AG04450 (cell line): ENCODE measurements around the gene TOX2. TPM values are rescaled to one million over a fixed set of nuclear protein-coding genes. Genes with fewer than 3 reads are reported as not detected.

Source experiments
- CTCF ChIA-PET: fragments of 300-600, 350-600 bp; formaldehyde crosslinking; extraction: SDS; loops from one replicate; lab custom pipeline; 2022; ENCODE audit warnings: antibody characterized with exemption, inconsistent platforms; lab: Charles Lee
- POLR2A ChIA-PET: fragments of 350-600 bp; formaldehyde crosslinking; extraction: SDS; loops from one replicate; lab custom pipeline; 2021; ENCODE audit warnings: antibody characterized with exemption, inconsistent platforms; lab: Yijun Ruan, JAX
- DNase-seq: peaks from one replicate; pipeline ENCODE4 v3.0.0-alpha.2; 2011; ENCODE audit warnings: low read depth, low spot score
- H3K27ac ChIP-seq: one replicate; pipeline ENCODE4 v1.5.1; 2012; ENCODE audit warnings: low read depth, low read length, control low read depth
- H3K27me3 ChIP-seq: one replicate; pipeline ENCODE4 v1.6.0; 2012; ENCODE audit warnings: low read length; ENCODE audit not compliant: control insufficient read depth, insufficient read depth
- H3K4me3 ChIP-seq: 2 replicates; pipeline ENCODE4 v1.5.1; 2011; ENCODE audit warnings: mild to moderate bottlenecking, low read depth, low read length, control low read depth
- H3K9me3 ChIP-seq: 2 replicates; pipeline ENCODE4 v1.5.1; 2012; ENCODE audit warnings: low read length; ENCODE audit not compliant: control insufficient read depth, insufficient read depth
- CTCF ChIP-seq: IDR thresholded peaks from 2 replicates; pipeline ENCODE4 v1.5.1; 2011; ENCODE audit warnings: low read depth, low read length, control low read depth, inconsistent platforms
- polyA plus RNA-seq: library from polyadenylated mRNA; depleted of rRNA; stranded (reverse); fragments of >200 nt; gene quantifications from 2 replicates; pipeline ENCODE4 v1.2.3, GENCODE V29; 2011

TOX2 gene
- polyA plus RNA-seq, 1 experiment: 10.6 TPM

GRCh38 chr20:43957392-43957791, 42.7 kb downstream of the TOX2 start:
- Histone ChIP-seq H3K27me3 (no peaks in the 10 kb centered on the region), H3K4me3 (no peak overlapping the region), H3K27ac (no peak overlapping the region), H3K9me3 (no peaks in the 10 kb centered on the region)
- no peak for TF ChIP-seq CTCF
- DNase-seq: no peak
- ChIA-PET CTCF (interaction anchor here (0.7 to 0.9 kb wide), 2 partner anchors 14 to 207 kb away, joined by 3 to 4 read pairs; no protein-coding TSS in a partner anchor), POLR2A (no interaction called here)

GRCh38 chr20:43958626-43959025, 44.0 kb downstream of the TOX2 start:
- no peak for TF ChIP-seq CTCF
- H3K4me3 ChIP-seq: no peak overlapping the region
- POLR2A ChIA-PET: no interaction called here
- CTCF ChIA-PET: interaction anchor here (0.8 kb wide), 1 partner anchor 209 kb away, joined by 3 read pairs; no protein-coding TSS in a partner anchor
- H3K9me3 ChIP-seq: no peaks in the 10 kb centered on the region
- DNase-seq: no peak
- no peak overlapping the region for H3K27ac ChIP-seq
- no peaks in the 10 kb centered on the region for H3K27me3 ChIP-seq

GRCh38 chr20:43959079-43959919, 44.6 kb downstream of the TOX2 start:
- Histone ChIP-seq H3K4me3 (no peak overlapping the region), H3K27me3 (no peaks in the 10 kb centered on the region), H3K9me3 (no peaks in the 10 kb centered on the region), H3K27ac (no peak overlapping the region)
- no peak for DNase-seq
- TF ChIP-seq CTCF: 0 out of 2 replicates have a peak, but pooled peaks have one; percentile 16
- POLR2A ChIA-PET: interaction anchor here (0.6 kb wide), 1 partner anchor 20 kb away, joined by 3 read pairs; no protein-coding TSS in a partner anchor
- CTCF ChIA-PET: interaction anchor here (0.8 to 1.0 kb wide), 3 partner anchors 11 to 211 kb away, joined by 3 read pairs; no protein-coding TSS in a partner anchor

- ChIA-PET POLR2A (interaction anchor here (0.6 kb wide), 2 partner anchors 18 to 21 kb away, joined by 3 read pairs; no protein-coding TSS in a partner anchor), CTCF (interaction anchor here (0.9 to 1.0 kb wide), 2 partner anchors 11 to 212 kb away, joined by 3 read pairs; no protein-coding TSS in a partner anchor)
- Histone ChIP-seq H3K27ac (no peak overlapping the region), H3K9me3 (no peaks in the 10 kb centered on the region), H3K27me3 (no peaks in the 10 kb centered on the region), H3K4me3 (no peak overlapping the region)
- no peak for DNase-seq
- no peak for TF ChIP-seq CTCF
These were observed 45.2 kb downstream of the TOX2 start for GRCh38 chr20:43959920-43960227.

GRCh38 chr20:43960231-43960630, 45.6 kb downstream of the TOX2 start:
- no peak for TF ChIP-seq CTCF
- DNase-seq: no peak
- Histone ChIP-seq H3K9me3 (no peaks in the 10 kb centered on the region), H3K27ac (no peak overlapping the region), H3K27me3 (no peaks in the 10 kb centered on the region), H3K4me3 (no peak overlapping the region)
- CTCF ChIA-PET: interaction anchor here (0.6 to 1.0 kb wide), 2 partner anchors 11 to 29 kb away, joined by 3 read pairs; no protein-coding TSS in a partner anchor
- POLR2A ChIA-PET: interaction anchor here (0.6 kb wide), 2 partner anchors 18 to 229 kb away, joined by 3 read pairs; no protein-coding TSS in a partner anchor
